NCI-H2029 treated with DMSO at 0.1 percent for 48 hours (cell line): Measurements from ENCODE around the gene ABI3BP.

Source experiments
- DNase-seq: peaks from one replicate; lab custom pipeline; 2025; lab: John Stamatoyannopoulos, UW

Gene ABI3BP

DNA sequence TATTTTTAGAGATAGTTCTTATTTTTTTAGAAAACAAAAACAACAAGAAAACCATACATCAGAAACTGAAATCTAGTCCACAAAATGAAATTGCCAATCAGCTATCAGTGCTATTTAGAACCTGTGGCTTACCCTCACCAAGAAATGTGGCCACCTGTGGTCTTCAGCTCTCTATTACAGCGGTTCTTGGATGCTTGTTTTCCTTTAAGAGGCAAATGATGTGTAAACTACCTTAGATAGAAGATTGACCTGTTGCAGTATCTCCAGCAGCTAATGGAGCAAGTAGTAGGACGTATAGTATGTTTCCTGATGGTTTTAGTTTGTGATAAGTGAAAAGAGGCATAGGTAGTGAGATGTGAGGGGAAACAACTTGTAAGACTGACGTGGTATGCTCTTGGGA lies 262.7 kb downstream of the ABI3BP start:
- DNase-seq = no peak

DNA sequence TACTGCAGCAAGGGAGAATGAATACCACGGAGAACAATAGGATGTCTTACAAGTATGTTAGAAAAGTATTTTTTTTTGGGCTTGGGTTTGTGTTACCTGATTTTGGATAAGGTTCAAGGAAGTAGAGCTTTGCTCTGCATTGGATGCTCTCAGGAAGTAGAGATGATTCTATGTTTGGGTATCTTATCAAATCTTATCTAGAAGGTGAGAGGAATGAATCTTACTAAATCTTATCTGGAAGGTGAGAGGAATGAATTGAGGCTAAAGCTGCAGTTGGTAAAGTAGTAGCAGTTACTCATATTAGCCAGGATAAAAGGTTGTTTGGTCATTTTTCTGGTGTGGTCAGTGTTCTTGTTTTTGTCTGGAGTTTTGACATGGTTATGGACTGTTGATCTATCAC lies 266.5 kb downstream of the ABI3BP start:
- no peak for DNase-seq

DNA sequence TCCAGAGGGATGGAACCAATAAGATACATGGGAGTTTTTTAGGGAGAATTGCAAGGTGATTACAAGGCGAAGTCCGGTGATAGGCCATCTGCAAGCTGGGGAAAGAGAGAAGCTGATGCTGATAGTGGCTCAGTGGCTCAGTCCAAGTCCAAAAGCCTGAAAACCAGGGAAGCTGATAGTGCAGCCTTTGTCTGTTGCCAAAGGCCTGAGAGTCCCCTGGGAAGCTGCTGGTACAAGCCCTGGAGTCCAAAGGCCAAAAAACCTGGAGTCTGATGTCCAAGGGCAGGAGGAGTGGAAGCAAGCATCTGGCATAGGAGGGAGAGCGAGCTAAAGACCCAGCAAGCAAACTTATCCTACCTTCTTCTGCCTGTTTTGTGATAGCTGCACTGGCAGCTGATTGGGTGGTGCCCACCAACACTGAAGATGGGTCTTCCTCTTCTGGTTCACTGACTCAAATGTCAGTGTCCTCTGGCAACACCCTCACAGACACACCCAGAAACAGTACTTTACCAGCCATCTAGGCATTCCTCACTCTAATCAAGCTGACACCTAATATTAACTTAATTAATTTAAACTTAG lies 267.2 kb downstream of the ABI3BP start:
- no peak for DNase-seq

DNA sequence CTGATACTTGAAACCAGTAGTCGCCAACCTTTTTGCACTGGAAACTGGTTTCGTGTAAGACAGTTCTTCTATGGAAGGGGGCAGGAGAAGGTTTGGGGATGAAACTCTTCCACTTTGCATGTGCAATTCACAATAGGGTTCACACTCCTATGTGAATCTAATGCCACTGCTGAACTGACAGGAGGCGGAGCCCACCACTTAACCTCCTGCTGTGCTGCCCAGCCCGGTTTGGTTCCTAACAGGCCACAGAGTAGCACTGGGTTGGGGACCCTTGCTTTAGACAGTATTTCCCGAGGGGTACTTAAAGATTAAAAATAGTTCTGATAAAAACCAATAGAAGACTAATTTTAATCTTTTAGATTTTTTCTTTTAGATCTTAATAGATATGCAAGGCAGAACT lies 272.8 kb downstream of the ABI3BP start:
- DNase-seq = no peak

DNA sequence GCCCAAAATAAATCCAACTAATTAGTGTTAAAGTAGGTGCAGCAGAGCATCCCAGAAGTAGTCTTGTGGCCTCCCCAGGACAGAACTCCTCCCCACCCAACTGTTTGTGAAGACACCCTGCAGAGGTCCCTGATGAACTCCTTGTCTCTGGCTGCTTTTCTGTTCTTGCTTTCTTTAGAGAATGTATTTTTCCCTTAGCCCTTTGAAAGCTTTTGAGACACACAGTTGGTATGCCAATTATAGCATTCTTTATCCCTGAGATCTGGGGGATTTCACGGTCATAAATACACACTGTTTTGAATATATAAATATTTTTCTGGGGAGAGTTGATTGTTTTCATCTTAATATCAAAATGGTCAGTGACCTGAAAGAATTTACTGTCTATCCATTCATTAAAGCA lies 274.1 kb downstream of the ABI3BP start:
- no peak for DNase-seq

DNA sequence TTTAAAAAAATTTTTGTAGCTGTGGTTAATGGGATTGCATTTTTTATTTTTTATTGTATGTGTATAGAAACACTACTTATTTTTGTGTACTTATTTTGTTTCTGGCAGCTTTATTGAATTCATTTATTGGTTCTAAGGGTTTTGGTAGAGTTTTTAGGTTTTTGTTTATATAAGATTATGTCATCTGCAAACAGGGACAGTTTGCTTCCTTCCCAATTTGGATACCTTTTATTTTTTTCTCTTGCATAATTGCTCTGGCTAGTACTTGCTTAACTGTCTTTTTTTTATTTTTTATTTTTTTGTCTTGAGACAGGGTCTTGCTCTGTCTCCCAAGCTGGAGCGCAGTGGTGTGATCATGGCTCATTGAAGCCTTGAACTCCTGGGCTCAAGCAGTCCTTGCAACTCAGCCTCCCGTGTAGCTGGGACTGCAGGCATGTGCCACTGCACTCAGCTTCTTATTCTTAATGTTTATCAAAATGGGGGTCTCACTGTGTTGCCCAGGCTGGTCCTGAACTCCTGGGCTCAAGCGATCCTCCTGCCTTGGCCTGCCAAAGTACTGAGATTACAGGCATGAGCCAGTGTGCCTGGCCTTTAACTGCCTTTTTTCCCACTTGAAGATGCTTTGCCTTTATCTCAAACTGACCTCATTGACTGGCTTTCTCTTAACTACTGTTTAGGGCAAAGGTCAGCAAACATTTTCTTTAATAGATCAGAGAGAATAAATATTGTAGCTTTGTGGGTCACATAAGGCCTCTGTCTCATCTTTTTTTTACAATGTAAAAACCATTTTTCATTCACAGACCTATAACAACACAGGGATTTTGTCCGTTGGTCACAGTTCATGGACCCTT lies 275.4 kb downstream of the ABI3BP start:
- DNase-seq = no peak

DNA sequence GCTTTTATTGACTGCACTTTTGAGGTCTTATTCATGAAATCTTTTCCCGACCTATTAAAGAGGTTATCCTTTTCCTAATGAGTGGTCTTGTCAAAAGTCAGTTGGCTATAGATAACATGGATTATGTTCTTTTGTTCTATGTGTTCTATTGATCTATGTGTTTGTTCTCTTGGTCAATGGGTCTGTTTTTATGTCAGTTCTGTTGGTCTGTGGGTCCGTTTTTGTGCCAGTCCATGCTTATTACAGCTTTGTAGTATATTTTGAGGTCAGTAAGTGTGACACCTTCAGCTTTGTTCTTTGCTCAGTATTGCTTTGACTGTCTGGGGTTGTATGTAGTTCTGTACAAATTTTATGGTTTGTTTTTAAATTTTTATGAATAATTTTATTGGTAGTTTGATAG lies 276.2 kb downstream of the ABI3BP start:
- no peak for DNase-seq

DNA sequence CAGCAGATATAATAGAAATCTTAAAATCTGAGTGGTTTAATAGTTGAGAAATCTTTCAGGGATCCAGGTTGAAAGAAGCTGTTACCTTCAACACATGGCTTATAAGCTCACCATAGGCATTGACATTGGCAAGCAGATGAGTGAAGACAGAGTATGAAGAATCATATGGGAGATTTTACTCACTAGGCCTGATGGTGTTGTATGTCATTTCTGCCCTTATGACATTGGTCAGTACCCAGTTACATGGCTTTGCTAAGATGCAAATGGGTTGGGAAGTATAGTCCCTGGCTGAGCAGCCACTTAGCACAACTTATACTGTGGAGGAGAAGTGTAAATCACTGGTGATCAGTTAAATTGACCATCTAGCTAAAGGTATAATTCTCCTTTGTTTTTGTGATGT lies 278.0 kb downstream of the ABI3BP start:
- DNase-seq = no peak

GRCh38 chr3:100710261-100710968 lies 282.8 kb downstream of the ABI3BP start:
- DNase-seq = no peak

DNA sequence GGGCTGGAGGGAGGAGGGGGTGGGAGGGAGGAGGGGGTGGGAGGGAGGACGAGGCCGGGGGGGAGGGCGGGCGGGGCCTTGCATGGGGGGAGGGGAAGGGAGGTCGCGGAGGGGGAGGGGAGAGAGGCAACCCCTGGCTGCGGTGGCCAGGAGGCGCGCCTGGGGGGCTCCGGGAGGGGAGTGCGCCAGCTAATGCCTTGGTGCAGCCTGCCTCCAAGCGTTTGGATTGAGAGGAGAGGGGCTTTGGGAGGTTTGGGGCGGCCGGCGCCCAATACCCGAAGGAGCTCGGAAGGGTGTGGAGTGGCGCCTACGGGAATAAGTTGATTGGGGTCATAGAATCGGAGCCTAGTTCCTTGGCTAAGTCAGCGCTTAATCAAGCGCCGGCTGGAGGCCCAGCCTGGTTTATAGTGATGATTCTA lies 283.4 kb downstream of the ABI3BP start:
- no peak for DNase-seq

DNA sequence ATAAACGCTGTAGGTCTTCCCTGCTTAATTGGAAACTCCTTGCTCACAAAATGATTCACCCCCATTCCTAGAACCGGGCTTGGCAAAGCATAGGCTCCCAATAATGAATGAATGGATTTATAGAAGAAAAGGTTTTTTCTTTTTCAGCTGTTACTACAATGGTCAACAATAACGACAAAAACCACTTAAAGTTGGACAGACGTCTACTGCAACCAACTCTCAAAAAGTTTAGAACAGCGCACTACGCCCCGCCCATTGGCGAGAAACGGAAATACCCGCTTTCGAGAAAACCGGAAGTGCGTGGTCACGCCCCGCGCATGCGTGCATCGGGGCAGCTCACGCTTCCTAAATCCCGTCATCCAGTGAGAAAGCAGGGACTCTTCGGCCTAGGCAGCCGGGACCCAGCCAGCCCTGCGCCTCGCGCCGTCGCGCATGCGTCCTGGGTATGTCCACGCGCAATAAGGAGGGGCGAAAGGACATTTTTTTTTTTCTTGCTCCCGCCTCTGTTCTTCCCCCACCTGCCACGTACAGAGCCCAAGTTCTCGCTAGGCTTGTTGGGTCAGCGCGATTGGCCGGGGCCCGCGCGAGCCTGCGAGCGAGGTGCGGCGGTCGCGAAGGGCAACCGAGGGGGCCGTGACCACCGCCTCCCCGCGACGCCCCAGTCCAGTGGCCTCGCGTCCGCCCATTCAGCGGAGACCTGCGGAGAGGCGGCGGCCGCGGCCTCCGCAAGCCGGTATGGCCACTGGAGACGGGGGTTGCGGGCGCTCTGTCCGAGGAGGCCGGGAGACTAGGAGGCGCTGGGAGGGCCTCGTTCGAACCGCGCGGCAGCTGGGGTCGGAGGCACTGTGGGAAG lies 284.0 kb downstream of the ABI3BP start, which contains the start of gene TFG:
TFG (plus strand) TSS at position 506 of the 853 bp plus-strand sequence. CDS start 4,192 bp downstream, outside the sequence.
- peak; percentile 89 for DNase-seq

- DNase-seq = no peak
These were observed 284.6 kb downstream of the ABI3BP start for GRCh38 chr3:100708644-100708988.

DNA sequence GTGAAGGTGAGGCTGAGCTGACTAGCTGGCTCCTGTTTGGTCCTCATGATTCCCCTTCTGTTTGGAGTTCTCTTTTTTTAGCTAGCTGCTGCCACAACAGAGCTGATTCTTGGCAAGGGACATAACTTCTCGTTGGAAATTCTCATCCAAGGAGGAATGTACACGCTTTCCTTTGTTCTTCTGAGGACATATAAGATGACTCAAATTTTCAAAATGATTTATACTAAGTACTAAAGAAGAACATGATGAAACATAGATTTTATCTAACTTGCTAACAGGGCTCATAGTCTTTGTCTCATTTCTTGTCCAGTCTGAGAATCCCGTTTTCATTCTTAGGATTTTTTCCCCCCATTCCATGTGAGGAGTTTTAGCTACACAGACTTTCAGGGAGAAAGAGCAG lies 286.9 kb downstream of the ABI3BP start:
- DNase-seq = no peak

- no peak for DNase-seq
These were observed 289.4 kb downstream of the ABI3BP start for GRCh38 chr3:100703865-100704264.

GRCh38 chr3:100702980-100703345 lies 290.3 kb downstream of the ABI3BP start:
- no peak for DNase-seq

GRCh38 chr3:100702082-100702979 lies 290.9 kb downstream of the ABI3BP start:
- DNase-seq = no peak

GRCh38 chr3:100700708-100701107 lies 292.5 kb downstream of the ABI3BP start:
- DNase-seq = no peak
